ENCODE data around the gene RXRG. TPM values are rescaled to one million over a fixed set of nuclear protein-coding genes. Genes with fewer than 3 reads are reported as not detected.

Gene RXRG
- total RNA-seq, 6 donors from 2014 or later: 2.3 to 6.1 (median 3.4) TPM; not detected in 2

DNA sequence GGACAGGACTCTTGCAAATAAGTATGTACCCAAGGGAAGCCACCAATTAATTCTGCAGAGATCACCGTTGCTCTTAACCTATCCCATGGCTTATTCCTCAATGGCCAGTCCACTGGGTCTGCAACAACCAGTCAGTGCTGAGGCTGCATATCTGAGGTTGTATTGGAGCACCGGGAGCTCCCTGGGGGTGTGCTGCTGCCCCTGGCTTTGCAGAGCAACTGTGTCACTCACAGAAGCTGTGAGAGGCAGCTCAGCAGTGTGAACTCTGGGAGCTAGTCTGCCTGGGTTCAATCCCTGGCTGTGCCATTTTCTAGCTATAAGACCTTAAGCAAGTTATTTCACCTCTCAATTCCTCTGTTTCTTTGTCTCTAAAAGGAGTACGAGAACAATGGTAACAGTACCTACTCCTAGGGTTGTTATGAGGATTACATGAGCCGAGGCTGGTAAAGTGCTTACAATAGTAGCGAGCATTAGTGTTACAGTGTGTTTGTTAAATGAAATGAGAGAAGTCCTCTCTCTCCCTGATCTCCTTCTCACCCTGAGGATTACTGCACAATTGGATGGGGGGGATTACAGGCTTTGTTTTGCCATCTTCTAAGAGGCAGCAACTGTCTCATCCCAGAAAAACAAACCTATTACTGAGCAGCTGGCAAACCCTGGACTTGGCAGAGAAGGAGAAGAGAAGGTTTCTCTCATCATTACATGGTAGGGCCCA is 3.6 kb downstream of the RXRG start:
- WGBS, 2 donors: 64 to 65% methylated on average over 4 to 5 of the region's 5 CpGs
- Histone ChIP-seq H3K27ac (peak overlapping the region in 2 of 4 donors; percentile 40 to 56), H3K9me3 (no peaks in the 10 kb centered on the region), H3K4me3 (no peak overlapping the region), H3K36me3 (no peaks in the 10 kb centered on the region), H3K27me3 (no peaks in the 10 kb centered on the region), H3K4me1 (peaks cover 3 to 20% (median 14%) of the 10 kb centered on the region in 4 donors)
- ATAC-seq (ENCODE audit: low FRiP score in 2 of 2) (no peak), DNase-seq (no peak)
- TF ChIP-seq, protein P1, sequence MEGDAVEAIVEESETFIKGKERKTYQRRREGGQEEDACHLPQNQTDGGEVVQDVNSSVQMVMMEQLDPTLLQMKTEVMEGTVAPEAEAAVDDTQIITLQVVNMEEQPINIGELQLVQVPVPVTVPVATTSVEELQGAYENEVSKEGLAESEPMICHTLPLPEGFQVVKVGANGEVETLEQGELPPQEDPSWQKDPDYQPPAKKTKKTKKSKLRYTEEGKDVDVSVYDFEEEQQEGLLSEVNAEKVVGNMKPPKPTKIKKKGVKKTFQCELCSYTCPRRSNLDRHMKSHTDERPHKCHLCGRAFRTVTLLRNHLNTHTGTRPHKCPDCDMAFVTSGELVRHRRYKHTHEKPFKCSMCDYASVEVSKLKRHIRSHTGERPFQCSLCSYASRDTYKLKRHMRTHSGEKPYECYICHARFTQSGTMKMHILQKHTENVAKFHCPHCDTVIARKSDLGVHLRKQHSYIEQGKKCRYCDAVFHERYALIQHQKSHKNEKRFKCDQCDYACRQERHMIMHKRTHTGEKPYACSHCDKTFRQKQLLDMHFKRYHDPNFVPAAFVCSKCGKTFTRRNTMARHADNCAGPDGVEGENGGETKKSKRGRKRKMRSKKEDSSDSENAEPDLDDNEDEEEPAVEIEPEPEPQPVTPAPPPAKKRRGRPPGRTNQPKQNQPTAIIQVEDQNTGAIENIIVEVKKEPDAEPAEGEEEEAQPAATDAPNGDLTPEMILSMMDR (IDR thresholded peaks at IDR 0.05): no peak
- no peak for TF ChIP-seq POLR2A (IDR thresholded peaks at IDR 0.05)

DNA sequence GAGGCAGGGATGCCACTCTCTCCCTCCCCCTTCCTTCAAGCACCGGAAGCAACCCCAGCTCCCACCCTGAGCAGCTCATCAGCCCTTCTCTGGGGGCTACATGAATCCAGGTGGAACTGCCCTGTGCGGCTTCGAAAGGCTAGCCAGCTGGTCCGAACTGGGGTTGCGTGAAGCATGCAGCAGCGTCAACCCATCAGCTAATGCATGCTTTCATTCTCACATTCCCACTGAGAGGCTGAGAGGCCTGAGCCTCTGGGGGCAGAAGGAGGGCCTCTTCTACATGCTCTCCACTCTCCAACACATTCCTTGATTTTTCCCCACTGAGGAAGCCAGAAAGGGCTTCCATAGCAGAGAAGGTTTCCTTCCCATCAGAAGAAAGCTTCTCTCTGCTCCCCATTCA is 5.6 kb downstream of the RXRG start:
- 64 to 72% methylated on average over 6 of the region's 6 CpGs for WGBS, 2 donors
- H3K9me3 ChIP-seq: no peaks in the 10 kb centered on the region
- no peak overlapping the region for H3K4me3 ChIP-seq
- DNase-seq (no peak), ATAC-seq (ENCODE audit: low FRiP score in 2 of 2) (no peak)
- H3K27ac ChIP-seq: peak overlapping the region in 1 of 4 donors; percentile 24
- TF ChIP-seq EP300 (IDR thresholded peaks at IDR 0.05) (no peak), POLR2AphosphoS5 (IDR thresholded peaks at IDR 0.05) (no peak), POLR2A (IDR thresholded peaks at IDR 0.05) (no peak)
- peaks cover 3 to 20% (median 13%) of the 10 kb centered on the region in 4 donors for H3K4me1 ChIP-seq
- no peaks in the 10 kb centered on the region for H3K27me3 ChIP-seq
- H3K36me3 ChIP-seq: no peaks in the 10 kb centered on the region

DNA sequence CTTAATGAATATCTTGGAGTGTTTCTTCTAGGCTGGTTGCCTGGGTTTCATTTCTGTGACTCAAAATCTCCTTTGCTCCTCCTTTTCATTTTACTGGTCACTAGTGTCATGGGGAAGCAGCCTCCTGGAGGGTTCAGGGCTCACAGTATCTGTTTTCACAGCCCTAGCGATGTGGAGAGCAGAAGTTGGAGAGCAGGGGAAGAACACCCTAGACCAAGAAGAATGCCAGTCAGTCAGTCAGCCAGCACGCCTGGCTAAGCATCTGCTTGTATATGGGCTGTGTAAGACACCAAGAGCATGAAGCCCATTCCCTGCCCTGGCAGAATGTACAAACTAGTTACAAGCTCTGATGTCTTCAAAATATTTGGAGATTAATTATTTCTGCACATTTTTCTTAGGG is 7.9 kb downstream of the RXRG start:
- H3K27me3 ChIP-seq: no peaks in the 10 kb centered on the region
- H3K36me3 ChIP-seq: no peaks in the 10 kb centered on the region
- WGBS, 2 donors: 77 to 97% methylated on average over 2 of the region's 2 CpGs
- H3K9me3 ChIP-seq: no peaks in the 10 kb centered on the region
- TF ChIP-seq, protein P1 (IDR thresholded peaks at IDR 0.05): no peak
- no peak for TF ChIP-seq EP300 (IDR thresholded peaks at IDR 0.05)
- TF ChIP-seq POLR2AphosphoS5 (IDR thresholded peaks at IDR 0.05): no peak
- no peak for TF ChIP-seq POLR2A (IDR thresholded peaks at IDR 0.05)
- peaks cover 0 to 11% (median 2%) of the 10 kb centered on the region in 4 donors for H3K4me1 ChIP-seq
- ATAC-seq (ENCODE audit: low FRiP score in 2 of 2) (no peak), DNase-seq (no peak)
- no peak overlapping the region for H3K4me3 ChIP-seq
- H3K27ac ChIP-seq: no peak overlapping the region

DNA sequence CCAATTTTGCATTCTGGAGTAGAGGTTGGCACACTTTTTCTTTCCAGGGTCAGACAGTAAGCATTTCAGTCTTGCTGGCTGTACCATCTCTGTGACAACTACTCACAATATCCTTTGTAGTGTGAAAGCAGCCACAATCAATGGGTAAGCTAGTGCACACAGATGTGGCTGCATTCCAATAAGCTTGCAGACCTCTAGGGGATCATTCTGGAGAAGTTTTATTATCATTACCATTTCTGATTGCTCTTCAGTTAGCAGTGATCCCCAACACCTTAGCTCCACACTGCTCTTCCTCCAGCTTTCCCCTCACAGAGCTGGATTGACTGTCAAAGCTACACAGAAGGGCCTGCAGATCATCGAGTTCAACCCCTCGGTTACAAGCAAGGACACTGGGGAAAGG is 9.1 kb downstream of the RXRG start:
- Histone ChIP-seq H3K4me3 (no peak overlapping the region), H3K36me3 (no peaks in the 10 kb centered on the region), H3K27me3 (no peaks in the 10 kb centered on the region), H3K27ac (no peak overlapping the region), H3K9me3 (no peaks in the 10 kb centered on the region), H3K4me1 (peaks cover 0 to 10% (median 2%) of the 10 kb centered on the region in 4 donors)
- ATAC-seq (ENCODE audit: low FRiP score in 2 of 2): no peak
- no peak for TF ChIP-seq POLR2AphosphoS5 (IDR thresholded peaks at IDR 0.05)
- TF ChIP-seq POLR2A (IDR thresholded peaks at IDR 0.05): no peak
- TF ChIP-seq, protein P1 (IDR thresholded peaks at IDR 0.05): no peak
- TF ChIP-seq EP300 (IDR thresholded peaks at IDR 0.05): no peak
- no peak for DNase-seq
- WGBS, 2 donors: 82 to 96% methylated on average over 2 of the region's 2 CpGs

DNA sequence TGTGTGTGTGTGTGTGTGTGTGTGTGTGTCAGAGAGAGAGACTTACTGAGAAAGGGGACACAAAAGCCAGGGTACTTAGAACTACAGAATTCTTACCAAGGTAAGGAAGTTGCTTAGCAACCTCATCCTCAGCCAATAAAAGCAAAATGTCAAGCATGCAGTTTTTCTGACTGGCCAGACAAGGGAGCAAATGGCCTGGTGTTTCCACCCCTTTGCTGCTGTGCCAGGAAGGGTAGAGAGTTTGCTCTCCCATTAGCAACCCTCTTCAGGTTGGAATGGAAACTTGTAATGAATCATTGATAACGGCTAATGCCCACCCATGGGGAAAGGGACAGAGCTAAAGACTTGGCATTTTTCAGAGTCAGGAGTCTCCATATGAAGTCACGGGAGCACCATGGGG is 10.6 kb downstream of the RXRG start:
- DNase-seq (no peak), ATAC-seq (ENCODE audit: low FRiP score in 2 of 2) (no peak)
- Histone ChIP-seq H3K27me3 (no peaks in the 10 kb centered on the region), H3K36me3 (no peaks in the 10 kb centered on the region), H3K4me3 (no peak overlapping the region), H3K9me3 (no peaks in the 10 kb centered on the region), H3K4me1 (peaks cover 0 to 8% (median 0%) of the 10 kb centered on the region in 4 donors), H3K27ac (no peak overlapping the region)
- no peak for TF ChIP-seq POLR2A (IDR thresholded peaks at IDR 0.05)
- TF ChIP-seq EP300 (IDR thresholded peaks at IDR 0.05): no peak
- TF ChIP-seq POLR2AphosphoS5 (IDR thresholded peaks at IDR 0.05): no peak
- TF ChIP-seq, protein P1 (IDR thresholded peaks at IDR 0.05): no peak
- 33 to 39% methylated on average over 2 of the region's 2 CpGs for WGBS, 2 donors
